Caco-2 (cell line): ENCODE data around the gene HAND1. TPM values are rescaled to one million over a fixed set of nuclear protein-coding genes. Genes with fewer than 3 reads are reported as not detected.

ENCODE experiments used
- BruUV-seq: library from RNA; stranded (reverse); fragments of 400-500 nt; replicated peaks from 2 replicates; lab custom pipeline; 2021; lab: Mats Ljungman, UMichigan
- CTCF ChIA-PET: fragments of 300-600 bp; sonication (Branson Sonifier 250); formaldehyde crosslinking; loops from one replicate; lab custom pipeline; 2022; ENCODE audit warnings: antibody characterized with exemption; lab: Charles Lee
- POLR2A ChIA-PET: fragments of 300-600 bp; sonication (Branson Sonifier 250); formaldehyde crosslinking; loops from one replicate; lab custom pipeline; 2022; ENCODE audit warnings: antibody characterized with exemption; lab: Charles Lee
- DNase-seq, 2 experiments: peaks; one replicate each; pipeline versions ENCODE4 v3.0.0 to v3.0.0-alpha.2; 2020 to 2022
- H3K27me3 ChIP-seq: replicated peaks from 2 replicates; pipeline ENCODE4 v1.6.0; 2011; ENCODE audit warnings: low read length; ENCODE audit not compliant: control insufficient read depth, insufficient read depth
- H3K36me3 ChIP-seq: 2 replicates; pipeline ENCODE4 v1.5.1; 2011; ENCODE audit warnings: low read length; ENCODE audit not compliant: control insufficient read depth, insufficient read depth
- H3K4me1 ChIP-seq: fragments of 250-450 bp; sonication (Bioruptor Pico); 2 replicates; pipeline ENCODE4 v1.5.1; 2020; ENCODE audit warnings: mild to moderate bottlenecking
- H3K4me3 ChIP-seq: 2 replicates; pipeline ENCODE4 v1.5.1; 2011; ENCODE audit warnings: low read depth, mild to moderate bottlenecking, control low read depth, low read length
- H3K9me3 ChIP-seq: fragments of 250-450 bp; sonication (Bioruptor Pico); 2 replicates; pipeline ENCODE4 v1.5.1; 2020; ENCODE audit warnings: mild to moderate bottlenecking, moderate library complexity
- H3K27ac Mint-ChIP-seq: one replicate; pipeline ENCODE4 v1.8.0; 2022; ENCODE audit warnings: mixed read lengths; ENCODE audit not compliant: unreplicated experiment
- H3K27me3 Mint-ChIP-seq: one replicate; pipeline ENCODE4 v1.8.0; 2022; ENCODE audit warnings: mixed read lengths; ENCODE audit not compliant: insufficient read depth, unreplicated experiment
- H3K36me3 Mint-ChIP-seq: one replicate; pipeline ENCODE4 v1.8.0; 2022; ENCODE audit warnings: mild to moderate bottlenecking, mixed read lengths; ENCODE audit not compliant: insufficient read depth, unreplicated experiment
- H3K4me1 Mint-ChIP-seq: one replicate; pipeline ENCODE4 v1.8.0; 2022; ENCODE audit warnings: low read depth, mixed read lengths; ENCODE audit not compliant: unreplicated experiment
- H3K4me3 Mint-ChIP-seq: one replicate; pipeline ENCODE4 v1.8.0; 2022; ENCODE audit warnings: mild to moderate bottlenecking, moderate library complexity, mixed read lengths; ENCODE audit not compliant: unreplicated experiment
- H3K9me3 Mint-ChIP-seq: one replicate; pipeline ENCODE4 v1.8.0; 2022; ENCODE audit warnings: mixed read lengths; ENCODE audit not compliant: unreplicated experiment
- intact Hi-C: fragments of 100-400 bp; cut with micrococcal nuclease; formaldehyde crosslinking; loops from one replicate; pipeline ENCODE4 v1.10.0; 2022; ENCODE audit not compliant: unreplicated experiment
- total RNA-seq: library from RNA; stranded (reverse); gene quantifications from 2 replicates; pipeline ENCODE4 v1.2.3, GENCODE V29; 2022
- TF ChIP-seq, protein P1 (sequence below), 2 experiments: fragments of 200-600 bp in 1 of 2; IDR thresholded peaks; 1 replicate in 1 of 2; 2 replicates in 1 of 2; pipeline versions ENCODE4 v1.5.1 to v1.8.0; 2011 to 2022; ENCODE audit warnings: antibody characterized with exemption in 1 of 2, control low read depth in 1 of 2, inconsistent platforms in 1 of 2, low read depth in 1 of 2, low read length in 1 of 2, mild to moderate bottlenecking in 1 of 2, moderate library complexity in 1 of 2; ENCODE audit not compliant: insufficient read depth in 1 of 2, severe bottlenecking in 1 of 2, unreplicated experiment in 1 of 2

Gene HAND1
- total RNA-seq, 1 experiment from 2014 or later, result 0.45 TPM

GRCh38 chr5:154483654-154484392 lies 5.8 kb upstream of the HAND1 start:
- peaks cover 5% of the 10 kb centered on the region for H3K4me1 Mint-ChIP-seq
- Histone ChIP-seq H3K4me1 (peaks cover 26% of the 10 kb centered on the region), H3K4me3 (no peak overlapping the region), H3K9me3 (no peaks in the 10 kb centered on the region), H3K36me3 (no peaks in the 10 kb centered on the region), H3K27me3 (peaks cover 9% of the 10 kb centered on the region)
- peak in 1 of 2 experiments; percentile 29 for DNase-seq
- peak overlapping the region; percentile 9 for H3K4me3 Mint-ChIP-seq
- H3K27me3 Mint-ChIP-seq, result peaks cover 36% of the 10 kb centered on the region
- H3K36me3 Mint-ChIP-seq, result no peaks in the 10 kb centered on the region
- H3K27ac Mint-ChIP-seq, result no peak overlapping the region
- no peaks in the 10 kb centered on the region for H3K9me3 Mint-ChIP-seq
- TF ChIP-seq, protein P1, sequence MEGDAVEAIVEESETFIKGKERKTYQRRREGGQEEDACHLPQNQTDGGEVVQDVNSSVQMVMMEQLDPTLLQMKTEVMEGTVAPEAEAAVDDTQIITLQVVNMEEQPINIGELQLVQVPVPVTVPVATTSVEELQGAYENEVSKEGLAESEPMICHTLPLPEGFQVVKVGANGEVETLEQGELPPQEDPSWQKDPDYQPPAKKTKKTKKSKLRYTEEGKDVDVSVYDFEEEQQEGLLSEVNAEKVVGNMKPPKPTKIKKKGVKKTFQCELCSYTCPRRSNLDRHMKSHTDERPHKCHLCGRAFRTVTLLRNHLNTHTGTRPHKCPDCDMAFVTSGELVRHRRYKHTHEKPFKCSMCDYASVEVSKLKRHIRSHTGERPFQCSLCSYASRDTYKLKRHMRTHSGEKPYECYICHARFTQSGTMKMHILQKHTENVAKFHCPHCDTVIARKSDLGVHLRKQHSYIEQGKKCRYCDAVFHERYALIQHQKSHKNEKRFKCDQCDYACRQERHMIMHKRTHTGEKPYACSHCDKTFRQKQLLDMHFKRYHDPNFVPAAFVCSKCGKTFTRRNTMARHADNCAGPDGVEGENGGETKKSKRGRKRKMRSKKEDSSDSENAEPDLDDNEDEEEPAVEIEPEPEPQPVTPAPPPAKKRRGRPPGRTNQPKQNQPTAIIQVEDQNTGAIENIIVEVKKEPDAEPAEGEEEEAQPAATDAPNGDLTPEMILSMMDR (IDR thresholded peaks at IDR 0.05; ENCODE audit: insufficient read depth in 1 of 2, low read depth in 1 of 2, low read length in 1 of 2, severe bottlenecking in 1 of 2, unreplicated experiment in 1 of 2), result no peak
- ChIA-PET POLR2A (no interaction called here), CTCF (interaction anchor here (0.7 kb wide), 1 partner anchor 18 kb away, joined by 3 read pairs; no protein-coding TSS in a partner anchor)
- no TSS peak for BruUV-seq
- intact Hi-C loops, result no loop called here

- BruUV-seq, result no TSS peak
- TF ChIP-seq, protein P1 (IDR thresholded peaks at IDR 0.05; ENCODE audit: insufficient read depth in 1 of 2, low read depth in 1 of 2, low read length in 1 of 2, severe bottlenecking in 1 of 2, unreplicated experiment in 1 of 2), result no peak
- H3K9me3 Mint-ChIP-seq, result no peaks in the 10 kb centered on the region
- ChIA-PET POLR2A (no interaction called here), CTCF (no interaction called here)
- H3K27ac Mint-ChIP-seq, result no peak overlapping the region
- peaks cover 35% of the 10 kb centered on the region for H3K27me3 Mint-ChIP-seq
- H3K4me3 ChIP-seq, result peak overlapping the region; percentile 14
- peak overlapping the region; percentile 72 for H3K4me3 Mint-ChIP-seq
- peaks cover 26% of the 10 kb centered on the region for H3K4me1 ChIP-seq
- intact Hi-C loops, result no loop called here
- H3K36me3 ChIP-seq, result no peaks in the 10 kb centered on the region
- peak; percentile 43 to 75 for DNase-seq
- peaks cover under 1% of the 10 kb centered on the region for H3K36me3 Mint-ChIP-seq
- H3K4me1 Mint-ChIP-seq, result peaks cover 5% of the 10 kb centered on the region
- no peaks in the 10 kb centered on the region for H3K9me3 ChIP-seq
- H3K27me3 ChIP-seq, result peaks cover 9% of the 10 kb centered on the region
These were observed 4.8 kb upstream of the HAND1 start for GRCh38 chr5:154482528-154483449.

GRCh38 chr5:154481584-154482381 lies 3.8 kb upstream of the HAND1 start:
- H3K36me3 Mint-ChIP-seq, result peaks cover 8% of the 10 kb centered on the region
- ChIA-PET POLR2A (no interaction called here), CTCF (no interaction called here)
- peaks cover 38% of the 10 kb centered on the region for H3K27me3 Mint-ChIP-seq
- Histone ChIP-seq H3K4me3 (no peak overlapping the region), H3K27me3 (peaks cover 9% of the 10 kb centered on the region), H3K36me3 (no peaks in the 10 kb centered on the region), H3K9me3 (no peaks in the 10 kb centered on the region), H3K4me1 (peaks cover 26% of the 10 kb centered on the region)
- H3K9me3 Mint-ChIP-seq, result no peaks in the 10 kb centered on the region
- no peak overlapping the region for H3K27ac Mint-ChIP-seq
- intact Hi-C loops, result no loop called here
- H3K4me1 Mint-ChIP-seq, result peaks cover 5% of the 10 kb centered on the region
- DNase-seq, result no peak
- no peak overlapping the region for H3K4me3 Mint-ChIP-seq
- TF ChIP-seq, protein P1 (IDR thresholded peaks at IDR 0.05; ENCODE audit: insufficient read depth in 1 of 2, low read depth in 1 of 2, low read length in 1 of 2, severe bottlenecking in 1 of 2, unreplicated experiment in 1 of 2), result no peak
- BruUV-seq, result no TSS peak
